Measurements from ENCODE around the gene COL19A1. TPM values are rescaled to one million over a fixed set of nuclear protein-coding genes. Genes with fewer than 3 reads are reported as not detected.

COL19A1 gene
- total RNA-seq, 2 donors from 2014 or later: 1.5 TPM; not detected in 1

DNA sequence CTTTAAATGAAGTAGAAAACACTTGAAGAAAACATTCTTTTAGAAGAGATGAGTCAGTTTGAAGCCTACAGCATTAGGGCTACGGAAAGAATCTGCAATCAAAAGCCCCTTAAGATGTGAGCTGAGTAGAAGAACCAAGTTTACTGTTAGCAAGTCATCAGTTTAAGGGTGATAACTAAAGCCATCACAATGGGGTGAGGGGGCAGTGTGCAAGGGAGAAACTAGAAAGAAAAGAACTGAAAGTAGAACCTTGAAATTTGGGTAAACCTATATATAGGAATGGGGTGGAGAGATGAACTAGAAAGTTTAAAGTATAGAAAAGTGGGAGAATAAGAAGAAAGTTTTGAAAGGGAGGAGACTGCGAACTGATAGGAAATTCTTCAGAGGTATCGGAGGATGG is 212.9 kb downstream of the COL19A1 start:
- Mint-ChIP-seq H3K4me3 (no peak overlapping the region), H3K36me3 (ENCODE audit: low read depth) (no peaks in the 10 kb centered on the region), H3K4me1 (no peaks in the 10 kb centered on the region), H3K27me3 (peaks cover under 1% of the 10 kb centered on the region), H3K27ac (no peak overlapping the region)
- no peaks in the 10 kb centered on the region for H3K9me3 ChIP-seq (ENCODE audit: control insufficient read depth, low read length, poor library complexity, severe bottlenecking)
- ATAC-seq (no peak), DNase-seq (no peak)

DNA sequence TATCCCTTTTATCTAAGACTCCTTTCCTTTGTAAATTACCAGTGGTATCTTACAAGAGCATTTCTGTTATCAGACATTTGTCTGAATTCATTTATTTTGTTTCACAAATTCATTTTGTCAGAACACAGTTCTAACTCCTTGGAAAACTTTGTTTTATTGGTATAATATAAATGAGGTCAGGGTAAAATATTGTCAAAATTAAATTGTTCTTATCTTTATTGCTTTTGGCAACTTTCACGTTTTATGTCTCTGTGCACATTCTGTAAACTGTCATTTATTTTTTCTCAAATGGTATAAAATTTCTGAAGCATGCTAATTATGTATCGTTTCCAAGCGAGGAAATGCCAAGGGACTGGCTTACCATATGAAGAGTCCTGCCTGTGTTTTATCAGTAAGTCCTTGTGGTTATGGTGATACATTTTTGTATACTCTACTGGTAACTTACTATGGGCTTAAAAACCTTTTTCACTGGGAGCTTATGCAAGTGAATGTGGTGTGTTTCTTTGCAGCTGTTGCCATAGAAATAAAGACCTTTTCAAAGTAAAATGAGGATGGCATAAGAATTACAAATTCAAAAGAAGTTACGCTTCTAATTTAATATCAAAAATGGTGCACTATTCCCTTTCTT is 214.2 kb downstream of the COL19A1 start:
- DNase-seq: no peak
- no peak overlapping the region for H3K4me3 Mint-ChIP-seq
- H3K27ac Mint-ChIP-seq: no peak overlapping the region
- no peaks in the 10 kb centered on the region for H3K36me3 Mint-ChIP-seq (ENCODE audit: low read depth)
- no peak for ATAC-seq
- no peaks in the 10 kb centered on the region for H3K4me1 Mint-ChIP-seq
- no peaks in the 10 kb centered on the region for H3K9me3 ChIP-seq (ENCODE audit: control insufficient read depth, low read length, poor library complexity, severe bottlenecking)
- peaks cover 6% of the 10 kb centered on the region for H3K27me3 Mint-ChIP-seq

DNA sequence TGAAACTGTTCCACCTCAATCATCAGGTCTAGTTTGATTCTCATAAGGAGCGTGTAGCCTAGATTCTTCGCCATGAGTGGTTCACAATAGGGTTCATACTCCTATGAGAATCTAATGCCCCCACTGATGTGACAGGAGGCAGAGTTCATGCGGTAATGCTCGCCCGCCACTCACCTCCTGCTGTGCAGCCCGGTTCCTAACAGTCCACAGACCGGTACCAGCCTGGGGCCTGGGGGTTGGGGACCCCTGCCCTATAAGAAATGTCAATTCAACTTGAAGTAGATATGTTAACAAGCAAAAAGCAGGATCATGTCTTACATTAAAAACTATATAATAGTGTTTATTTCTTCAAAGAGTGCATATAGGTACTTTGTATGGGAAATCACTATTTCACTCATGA is 216.5 kb downstream of the COL19A1 start:
- H3K4me3 Mint-ChIP-seq: no peak overlapping the region
- no peak overlapping the region for H3K27ac Mint-ChIP-seq
- H3K36me3 Mint-ChIP-seq (ENCODE audit: low read depth): no peaks in the 10 kb centered on the region
- H3K27me3 Mint-ChIP-seq: peaks cover 6% of the 10 kb centered on the region
- H3K9me3 ChIP-seq (ENCODE audit: control insufficient read depth, low read length, poor library complexity, severe bottlenecking): no peaks in the 10 kb centered on the region
- no peaks in the 10 kb centered on the region for H3K4me1 Mint-ChIP-seq
- DNase-seq (no peak), ATAC-seq (no peak)

DNA sequence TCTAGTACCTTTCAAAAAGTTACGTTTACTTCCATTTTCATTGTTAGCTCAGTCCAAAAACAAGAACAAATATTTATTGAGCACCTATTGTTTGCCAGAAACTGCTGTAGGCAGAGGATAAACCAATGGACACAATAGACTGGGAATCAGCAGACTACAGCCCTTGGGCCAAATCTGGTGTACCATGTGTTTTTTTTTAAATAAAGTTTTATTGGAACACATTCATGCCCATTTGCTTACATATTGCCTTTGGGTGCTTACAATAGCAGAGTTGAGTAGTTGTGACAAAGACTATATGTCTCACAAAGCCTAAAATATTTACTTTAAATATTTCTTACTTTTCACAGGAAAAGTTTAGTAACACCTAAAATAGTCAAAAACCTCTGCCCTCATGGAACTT is 220.4 kb downstream of the COL19A1 start:
- ATAC-seq (no peak), DNase-seq (no peak)
- Mint-ChIP-seq H3K4me3 (no peak overlapping the region), H3K4me1 (no peaks in the 10 kb centered on the region), H3K36me3 (ENCODE audit: low read depth) (no peaks in the 10 kb centered on the region), H3K27ac (no peak overlapping the region), H3K27me3 (peaks cover 13% of the 10 kb centered on the region)
- H3K9me3 ChIP-seq (ENCODE audit: control insufficient read depth, low read length, poor library complexity, severe bottlenecking): no peaks in the 10 kb centered on the region

DNA sequence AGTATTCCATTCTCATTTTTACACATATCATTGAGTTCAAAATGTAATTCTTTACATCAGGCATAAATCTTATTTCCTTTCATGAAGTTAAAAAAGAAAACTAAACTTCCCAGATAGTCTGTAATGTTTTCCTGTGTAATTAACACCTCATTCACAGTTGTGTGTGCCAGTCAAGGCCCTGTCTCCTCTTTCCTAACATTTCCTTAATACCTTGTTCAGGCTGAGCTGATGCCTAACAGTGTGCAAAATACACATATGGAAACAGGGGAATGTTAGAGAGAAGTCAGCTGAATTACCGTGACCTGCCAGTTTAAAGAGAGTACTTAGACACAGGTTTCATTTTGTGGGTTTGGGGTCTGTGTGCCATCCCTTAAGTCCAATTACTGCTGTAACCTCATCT is 227.8 kb downstream of the COL19A1 start:
- H3K9me3 ChIP-seq (ENCODE audit: control insufficient read depth, low read length, poor library complexity, severe bottlenecking): no peaks in the 10 kb centered on the region
- no peaks in the 10 kb centered on the region for H3K4me1 Mint-ChIP-seq
- ATAC-seq (no peak), DNase-seq (no peak)
- no peak overlapping the region for H3K4me3 Mint-ChIP-seq
- H3K27ac Mint-ChIP-seq: no peak overlapping the region
- H3K27me3 Mint-ChIP-seq: peaks cover 22% of the 10 kb centered on the region
- no peaks in the 10 kb centered on the region for H3K36me3 Mint-ChIP-seq (ENCODE audit: low read depth)

DNA sequence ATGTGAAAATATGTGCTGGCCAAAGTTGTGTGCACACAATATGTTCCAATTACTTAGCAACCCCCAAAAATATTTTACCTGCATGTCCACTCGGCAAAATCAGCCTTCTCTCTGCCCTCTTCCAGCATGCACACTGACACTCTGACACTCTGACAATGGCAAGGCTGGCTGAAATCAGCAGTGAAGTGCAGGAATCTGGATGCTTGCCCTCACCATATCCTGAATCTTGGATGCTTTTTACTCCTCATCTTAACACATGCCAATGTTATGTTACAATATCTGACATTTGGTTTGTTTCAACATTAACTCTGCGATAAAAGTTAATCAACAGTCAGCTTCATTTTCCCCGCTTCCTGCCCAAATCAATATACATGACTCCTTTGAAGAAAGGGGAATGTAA is 233.4 kb downstream of the COL19A1 start:
- Mint-ChIP-seq H3K36me3 (ENCODE audit: low read depth) (no peaks in the 10 kb centered on the region), H3K4me1 (peaks cover 2% of the 10 kb centered on the region), H3K27ac (no peak overlapping the region), H3K4me3 (no peak overlapping the region), H3K27me3 (peaks cover 29% of the 10 kb centered on the region)
- DNase-seq (no peak), ATAC-seq (no peak)
- H3K9me3 ChIP-seq (ENCODE audit: control insufficient read depth, low read length, poor library complexity, severe bottlenecking): no peaks in the 10 kb centered on the region

DNA sequence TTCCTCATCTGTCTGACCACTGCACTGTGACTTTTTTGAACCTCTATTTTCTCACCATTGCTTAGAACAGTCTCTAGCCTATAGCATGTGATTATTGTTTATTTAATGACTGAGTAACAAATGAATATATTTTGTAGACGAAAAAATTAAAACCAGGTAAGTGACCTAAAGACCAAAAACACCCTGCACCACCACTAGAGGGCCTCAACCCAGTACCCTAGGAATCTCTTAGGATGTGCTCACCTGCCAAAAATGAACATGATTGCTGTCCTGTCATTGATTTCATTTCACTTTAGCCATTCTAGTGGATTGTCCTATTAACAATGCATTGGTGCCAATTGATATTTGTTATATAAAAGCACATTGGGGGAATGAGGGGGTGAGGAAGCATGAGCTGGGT is 237.4 kb downstream of the COL19A1 start:
- H3K4me3 Mint-ChIP-seq: no peak overlapping the region
- H3K27me3 Mint-ChIP-seq: peaks cover 42% of the 10 kb centered on the region
- H3K27ac Mint-ChIP-seq: no peak overlapping the region
- H3K9me3 ChIP-seq (ENCODE audit: control insufficient read depth, low read length, poor library complexity, severe bottlenecking): no peaks in the 10 kb centered on the region
- H3K4me1 Mint-ChIP-seq: peaks cover 4% of the 10 kb centered on the region
- no peak for ATAC-seq
- no peak for DNase-seq
- H3K36me3 Mint-ChIP-seq (ENCODE audit: low read depth): no peaks in the 10 kb centered on the region

DNA sequence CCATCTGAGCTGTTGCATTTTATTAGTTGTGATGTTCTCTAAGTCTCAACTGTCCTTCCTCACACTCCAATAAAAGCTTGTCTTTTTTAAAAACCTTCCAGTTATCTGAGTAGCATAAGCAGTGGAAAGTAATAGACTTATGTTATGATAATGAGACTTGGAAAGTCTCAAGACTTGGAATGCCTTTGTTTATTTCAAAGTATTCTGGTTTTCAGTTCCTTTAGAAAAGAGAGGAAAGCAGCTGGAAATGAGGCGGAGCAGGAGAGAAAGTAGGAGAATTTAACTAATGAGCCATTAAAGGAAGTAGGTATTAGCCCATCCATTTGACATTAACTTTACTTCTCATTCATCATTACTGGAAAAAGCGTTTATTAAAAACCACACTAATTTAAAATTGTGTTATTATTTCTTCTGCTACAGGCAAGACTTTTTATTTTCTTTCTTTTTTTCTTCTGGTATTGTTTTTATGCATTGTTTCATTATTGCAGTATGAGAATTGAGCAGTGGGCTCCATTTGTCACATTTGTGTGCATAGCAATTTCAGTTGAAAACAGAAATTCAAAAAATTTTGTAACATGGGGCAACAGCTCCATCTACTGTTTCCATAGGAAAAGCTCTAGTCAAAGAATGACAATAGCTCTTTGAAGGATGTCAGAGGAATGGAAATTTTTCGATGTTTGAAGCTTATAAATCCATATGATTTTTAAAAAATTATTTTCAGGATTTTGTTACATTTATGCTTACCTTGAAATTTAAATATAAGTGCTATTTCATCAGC is 241.7 kb downstream of the COL19A1 start:
- Mint-ChIP-seq H3K36me3 (ENCODE audit: low read depth) (no peaks in the 10 kb centered on the region), H3K27ac (no peak overlapping the region), H3K27me3 (peaks cover 58% of the 10 kb centered on the region), H3K4me1 (peaks cover 2% of the 10 kb centered on the region), H3K4me3 (no peak overlapping the region)
- H3K9me3 ChIP-seq (ENCODE audit: control insufficient read depth, low read length, poor library complexity, severe bottlenecking): no peaks in the 10 kb centered on the region
- ATAC-seq (no peak), DNase-seq (no peak)

DNA sequence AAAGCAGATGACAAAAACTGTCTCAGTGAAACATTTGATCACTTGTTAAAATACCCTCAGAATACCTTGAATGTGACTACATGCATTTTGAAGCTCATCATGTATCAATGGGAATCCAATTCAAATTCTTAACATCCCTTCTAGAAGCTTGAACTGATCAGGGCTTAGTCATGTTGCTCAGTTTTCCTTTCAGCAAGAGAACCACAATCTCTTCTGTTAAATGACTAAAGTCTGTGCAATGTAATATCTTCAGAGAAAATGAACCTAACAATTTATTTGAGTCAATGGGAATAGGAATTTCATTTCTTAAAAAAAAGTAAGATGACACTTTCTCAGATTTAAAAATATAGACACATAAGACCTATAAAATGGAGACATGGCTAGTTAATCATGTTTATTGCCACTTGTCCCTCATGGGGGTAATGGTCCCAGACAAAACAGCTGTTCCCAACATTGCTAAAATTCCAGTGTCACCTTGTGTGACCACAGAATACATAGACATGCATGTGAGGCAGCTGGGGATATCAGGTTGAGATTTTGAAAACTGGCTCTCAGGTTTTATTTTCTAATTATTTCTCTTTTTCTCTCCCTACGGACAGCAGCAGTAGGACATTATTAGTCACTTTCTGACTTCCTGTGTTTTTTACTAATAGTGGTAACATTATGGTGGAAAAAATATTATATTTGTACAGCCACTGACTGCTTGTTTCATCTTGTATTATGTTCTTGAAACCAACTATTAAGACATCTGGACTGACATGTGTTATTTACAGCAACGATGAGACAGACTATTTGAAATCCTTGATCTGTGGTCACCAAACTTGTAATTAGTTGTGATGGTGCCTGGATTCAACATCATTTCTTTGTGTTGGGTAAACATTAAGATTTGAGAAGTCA is 244.0 kb downstream of the COL19A1 start:
- ATAC-seq: no peak
- Mint-ChIP-seq H3K4me1 (peaks cover 2% of the 10 kb centered on the region), H3K27ac (no peak overlapping the region), H3K4me3 (no peak overlapping the region), H3K27me3 (peaks cover 63% of the 10 kb centered on the region), H3K36me3 (ENCODE audit: low read depth) (peaks cover 2% of the 10 kb centered on the region)
- no peaks in the 10 kb centered on the region for H3K9me3 ChIP-seq (ENCODE audit: control insufficient read depth, low read length, poor library complexity, severe bottlenecking)
- DNase-seq: no peak

DNA sequence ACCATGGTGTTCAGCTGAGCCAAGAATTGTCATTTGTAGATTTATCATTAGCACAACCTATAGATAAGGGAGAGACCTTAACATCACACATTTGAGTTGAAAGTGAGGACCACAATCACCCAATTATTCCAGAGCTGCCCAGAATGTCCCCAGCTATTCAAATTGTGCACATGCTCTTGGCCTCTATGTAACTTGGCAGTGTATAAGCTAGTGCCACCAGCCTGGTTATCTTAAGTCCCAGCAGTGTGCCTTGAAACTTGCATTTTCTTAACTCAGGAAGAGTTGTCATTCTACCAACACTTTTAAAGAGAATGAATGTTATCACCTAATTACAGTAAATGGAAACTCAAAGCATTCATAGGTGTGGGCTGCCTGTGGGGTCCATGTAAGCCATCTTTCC is 245.4 kb downstream of the COL19A1 start:
- Mint-ChIP-seq H3K4me3 (no peak overlapping the region), H3K27me3 (peaks cover 67% of the 10 kb centered on the region), H3K36me3 (ENCODE audit: low read depth) (peaks cover 3% of the 10 kb centered on the region), H3K4me1 (peaks cover 2% of the 10 kb centered on the region), H3K27ac (no peak overlapping the region)
- DNase-seq: no peak
- ATAC-seq: no peak
- H3K9me3 ChIP-seq (ENCODE audit: control insufficient read depth, low read length, poor library complexity, severe bottlenecking): no peaks in the 10 kb centered on the region

DNA sequence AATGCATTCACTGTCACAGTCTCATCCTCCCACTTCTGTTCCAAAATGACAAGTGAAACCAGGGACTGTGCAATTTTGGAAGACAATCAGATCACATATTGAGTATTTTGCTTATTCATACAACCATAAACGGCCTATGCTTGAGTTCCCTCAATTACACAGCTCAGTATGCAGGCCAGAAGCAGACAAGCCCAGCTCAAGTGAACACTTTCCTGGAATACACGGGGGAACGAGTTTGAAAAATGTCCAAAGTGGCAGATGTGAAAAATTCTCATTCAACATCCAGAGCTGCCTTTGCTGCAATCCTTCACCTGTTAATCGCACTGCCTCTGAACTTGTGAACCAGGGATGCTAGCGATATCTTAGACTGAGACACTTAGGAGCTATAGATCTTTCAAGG is 246.4 kb downstream of the COL19A1 start:
- no peak overlapping the region for H3K27ac Mint-ChIP-seq
- H3K4me1 Mint-ChIP-seq: peaks cover 2% of the 10 kb centered on the region
- peaks cover 5% of the 10 kb centered on the region for H3K36me3 Mint-ChIP-seq (ENCODE audit: low read depth)
- DNase-seq (no peak), ATAC-seq (no peak)
- H3K4me3 Mint-ChIP-seq: no peak overlapping the region
- peaks cover 65% of the 10 kb centered on the region for H3K27me3 Mint-ChIP-seq
- H3K9me3 ChIP-seq (ENCODE audit: control insufficient read depth, low read length, poor library complexity, severe bottlenecking): no peaks in the 10 kb centered on the region

DNA sequence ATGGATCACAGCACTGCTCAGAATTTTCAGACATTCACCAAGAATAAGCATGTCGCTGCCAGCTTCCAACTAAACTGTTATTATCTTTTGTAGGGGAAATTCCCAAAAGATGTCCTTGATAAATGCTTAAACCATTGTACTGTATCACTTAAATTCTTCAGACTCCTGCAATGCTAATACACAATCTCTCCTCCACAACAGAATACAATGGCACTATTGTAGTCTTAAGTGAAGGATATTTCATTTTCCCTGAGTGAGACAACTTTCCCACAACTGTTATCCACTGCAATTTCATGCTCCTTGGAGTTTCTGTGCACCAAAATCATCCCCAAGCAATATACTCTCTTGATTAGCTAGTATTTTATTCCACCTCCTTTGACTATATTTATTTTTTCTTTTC is 246.8 kb downstream of the COL19A1 start:
- no peak for DNase-seq
- Mint-ChIP-seq H3K36me3 (ENCODE audit: low read depth) (peaks cover 5% of the 10 kb centered on the region), H3K27me3 (peaks cover 64% of the 10 kb centered on the region), H3K27ac (peak overlapping the region; percentile 27), H3K4me3 (no peak overlapping the region), H3K4me1 (peaks cover under 1% of the 10 kb centered on the region)
- H3K9me3 ChIP-seq (ENCODE audit: control insufficient read depth, low read length, poor library complexity, severe bottlenecking): no peaks in the 10 kb centered on the region
- no peak for ATAC-seq

DNA sequence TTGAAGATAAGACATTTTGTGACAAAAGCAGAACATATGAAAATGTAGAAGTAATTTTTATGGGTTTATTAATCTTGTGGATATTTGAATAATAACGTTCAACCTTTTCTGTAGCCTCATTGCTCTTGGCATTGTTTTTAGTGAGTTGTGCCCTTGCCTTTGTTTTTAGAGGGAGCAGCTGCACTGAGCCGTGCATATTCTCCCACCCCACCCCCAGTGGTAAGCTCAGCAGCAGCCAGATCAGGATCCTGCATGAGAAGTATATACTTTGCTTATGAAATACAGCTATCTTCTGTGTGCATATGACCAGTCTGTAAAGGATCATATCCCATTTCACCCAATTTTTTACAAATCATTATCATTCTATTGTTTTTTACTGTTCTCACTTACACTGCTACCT is 252.3 kb downstream of the COL19A1 start:
- H3K27ac Mint-ChIP-seq: no peak overlapping the region
- peaks cover 49% of the 10 kb centered on the region for H3K27me3 Mint-ChIP-seq
- peaks cover 5% of the 10 kb centered on the region for H3K36me3 Mint-ChIP-seq (ENCODE audit: low read depth)
- DNase-seq (no peak), ATAC-seq (no peak)
- H3K4me1 Mint-ChIP-seq: no peaks in the 10 kb centered on the region
- H3K4me3 Mint-ChIP-seq: no peak overlapping the region
- no peaks in the 10 kb centered on the region for H3K9me3 ChIP-seq (ENCODE audit: control insufficient read depth, low read length, poor library complexity, severe bottlenecking)
